Neural cell (in vitro differentiated cells): ENCODE measurements around the gene PIEZO1. TPM values are rescaled to one million over a fixed set of nuclear protein-coding genes. Genes with fewer than 3 reads are reported as not detected.

Source experiments
- H2AFZ ChIP-seq: fragments of 200-600, 300-800 bp; sonication (generic), shearing (Covaris generic); 2 replicates; pipeline ENCODE4 v1.6.0; 2014; ENCODE audit warnings: low read depth, mild to moderate bottlenecking, antibody characterized with exemption, low read length, moderate library complexity
- H3F3A ChIP-seq: fragments of 200-600 bp; shearing (Covaris generic); 2 replicates; pipeline ENCODE4 v1.6.1; 2016; ENCODE audit warnings: mild to moderate bottlenecking, moderate library complexity, mixed read lengths, antibody characterized with exemption, low read length; ENCODE audit not compliant: insufficient read depth, poor library complexity, severe bottlenecking
- H3K27ac ChIP-seq: fragments of 200-600, 300-800 bp; sonication (generic), shearing (Covaris generic); 2 replicates; pipeline ENCODE4 v1.5.1; 2014; ENCODE audit warnings: mild to moderate bottlenecking, low read length, moderate library complexity
- H3K27me3 ChIP-seq: fragments of 300-800, 200-600 bp; sonication (generic), shearing (Covaris generic); 2 replicates; pipeline ENCODE4 v1.6.0; 2014; ENCODE audit warnings: mild to moderate bottlenecking, low read depth, low read length, moderate library complexity; ENCODE audit not compliant: insufficient read depth
- H3K36me3 ChIP-seq: fragments of 300-800, 200-600 bp; sonication (generic), shearing (Covaris generic); 2 replicates; pipeline ENCODE4 v1.5.1; 2014; ENCODE audit warnings: mild to moderate bottlenecking, antibody characterized with exemption, low read length, moderate library complexity; ENCODE audit not compliant: insufficient read depth
- H3K4me2 ChIP-seq: fragments of 300-800, 200-600 bp; sonication (generic), shearing (Covaris generic); 2 replicates; pipeline ENCODE4 v1.6.0; 2014; ENCODE audit warnings: mild to moderate bottlenecking, low read length
- H3K4me3 ChIP-seq: fragments of 300-800, 200-600 bp; sonication (generic), shearing (Covaris generic); 2 replicates; pipeline ENCODE4 v1.5.1; 2014; ENCODE audit warnings: mild to moderate bottlenecking, low read length, moderate library complexity
- H3K79me2 ChIP-seq: fragments of 200-600 bp; shearing (Covaris generic); replicated peaks from 2 replicates; pipeline ENCODE4 v1.6.0; 2014; ENCODE audit warnings: mild to moderate bottlenecking, low read length, moderate library complexity; ENCODE audit not compliant: insufficient read depth
- H3K9ac ChIP-seq: fragments of 300-800, 200-600 bp; sonication (generic), shearing (Covaris generic); 2 replicates; pipeline ENCODE4 v1.6.1; 2016; ENCODE audit warnings: mild to moderate bottlenecking, low read length, mixed read lengths
- H3K9me2 ChIP-seq: fragments of 200-600 bp; shearing (Covaris generic); 2 replicates; pipeline ENCODE4 v1.6.1; 2016; ENCODE audit warnings: mild to moderate bottlenecking, low read length, mixed read lengths; ENCODE audit not compliant: insufficient read depth
- H3K9me3 ChIP-seq: fragments of 200-600, 300-800 bp; sonication (generic), shearing (Covaris generic); 2 replicates; pipeline ENCODE4 v1.6.1; 2016; ENCODE audit warnings: mild to moderate bottlenecking, mixed run types, low read length, moderate library complexity, mixed read lengths
- H4K20me1 ChIP-seq: fragments of 200-600 bp; shearing (Covaris generic); 2 replicates; pipeline ENCODE4 v1.6.1; 2016; ENCODE audit warnings: mild to moderate bottlenecking, mixed run types; ENCODE audit not compliant: insufficient read depth
- CTCF ChIP-seq: fragments of 450-650 bp; IDR thresholded peaks from 2 replicates; pipeline ENCODE4 v1.5.1; 2014; ENCODE audit warnings: antibody characterized with exemption, mild to moderate bottlenecking, moderate library complexity; ENCODE audit not compliant: poor library complexity, severe bottlenecking
- EP300 ChIP-seq: fragments of 450-650 bp; conservative IDR thresholded peaks from 2 replicates; pipeline ENCODE4 v1.6.1; 2014; ENCODE audit warnings: antibody characterized with exemption, mild to moderate bottlenecking, moderate library complexity; ENCODE audit not compliant: poor library complexity, severe bottlenecking
- EZH2 ChIP-seq: fragments of 200-600, 300-800 bp; shearing (Covaris generic), sonication (generic); IDR thresholded peaks from 2 replicates; pipeline ENCODE4 v1.6.1; 2014; ENCODE audit warnings: antibody characterized with exemption, low read length, borderline replicate concordance, mild to moderate bottlenecking; ENCODE audit not compliant: insufficient read depth, poor library complexity, severe bottlenecking
- MXI1 ChIP-seq: fragments of 450-650 bp; conservative IDR thresholded peaks from 2 replicates; pipeline ENCODE4 v1.6.1; 2014; ENCODE audit warnings: antibody characterized with exemption, mild to moderate bottlenecking; ENCODE audit not compliant: poor library complexity, severe bottlenecking
- POLR2AphosphoS5 ChIP-seq: IDR thresholded peaks from 2 replicates; pipeline ENCODE4 v1.6.1; 2012
- RAD21 ChIP-seq: fragments of 450-650 bp; conservative IDR thresholded peaks from 2 replicates; pipeline ENCODE4 v1.6.1; 2014; ENCODE audit warnings: antibody characterized with exemption, mild to moderate bottlenecking, moderate library complexity
- REST ChIP-seq: IDR thresholded peaks from 2 replicates; pipeline ENCODE4 v1.6.1; 2012; ENCODE audit warnings: borderline replicate concordance
- SMC3 ChIP-seq: fragments of 450-650 bp; conservative IDR thresholded peaks from 2 replicates; pipeline ENCODE4 v1.6.1; 2014; ENCODE audit warnings: antibody characterized with exemption, mild to moderate bottlenecking, moderate library complexity; ENCODE audit not compliant: poor library complexity
- TAF1 ChIP-seq: IDR thresholded peaks from 2 replicates; pipeline ENCODE4 v1.6.1; 2012; ENCODE audit warnings: low read depth
- polyA plus RNA-seq: library from polyadenylated mRNA; depleted of rRNA; stranded (reverse); fragments of >200 nt; gene quantifications from 2 replicates; pipeline ENCODE4 v1.2.3, GENCODE V29; 2014

PIEZO1 gene
- polyA plus RNA-seq, 1 donor from 2014 or later: not detected

- Histone ChIP-seq H3K4me2 (peak overlapping the region; percentile 80), H3K9me2 (no peaks in the 10 kb centered on the region), H3K27me3 (no peaks in the 10 kb centered on the region), H2AFZ (no peak overlapping the region), H4K20me1 (no peaks in the 10 kb centered on the region), H3K4me3 (peak overlapping the region; percentile 94), H3K9ac (peak overlapping the region; percentile 78), H3F3A (no peaks in the 10 kb centered on the region), H3K79me2 (no peaks in the 10 kb centered on the region), H3K27ac (no peak overlapping the region), H3K36me3 (no peaks in the 10 kb centered on the region), H3K9me3 (no peaks in the 10 kb centered on the region)
- TF ChIP-seq CTCF: no peak
- TF ChIP-seq RAD21: no peak
- TF ChIP-seq REST: no peak
- no peak for TF ChIP-seq MXI1
- TF ChIP-seq POLR2AphosphoS5: no peak
- no peak for TF ChIP-seq SMC3
- no peak for TF ChIP-seq EZH2
- TF ChIP-seq EP300: no peak
- TF ChIP-seq TAF1: no peak
Observed at GRCh38 chr16:88810166-88810911, 25.3 kb upstream of the PIEZO1 start.

GRCh38 chr16:88809676-88810165 lies 24.7 kb upstream of the PIEZO1 start:
- no peaks in the 10 kb centered on the region for H3K27me3 ChIP-seq
- H3K36me3 ChIP-seq: no peaks in the 10 kb centered on the region
- H2AFZ ChIP-seq: no peak overlapping the region
- no peak overlapping the region for H3K27ac ChIP-seq
- H3F3A ChIP-seq: no peaks in the 10 kb centered on the region
- TF ChIP-seq POLR2AphosphoS5 (no peak), MXI1 (no peak), RAD21 (no peak), EZH2 (no peak), TAF1 (no peak), REST (no peak), SMC3 (no peak), EP300 (no peak), CTCF (no peak)
- H3K9ac ChIP-seq: no peak overlapping the region
- H3K79me2 ChIP-seq: peaks cover under 1% of the 10 kb centered on the region
- H4K20me1 ChIP-seq: no peaks in the 10 kb centered on the region
- no peaks in the 10 kb centered on the region for H3K9me2 ChIP-seq
- no peaks in the 10 kb centered on the region for H3K9me3 ChIP-seq
- no peak overlapping the region for H3K4me2 ChIP-seq
- H3K4me3 ChIP-seq: no peak overlapping the region
